SK-N-SH treated with all-trans-retinoic acid at 6 μM for 48 hours (cell line): ENCODE data around the gene LVRN.

Source experiments
- ATAC-seq: fragments of 200-7000 bp; cut with Tn5 transposase; 3 replicates; pipeline ENCODE4 v1.9.1; 2020; ENCODE audit warnings: mild to moderate bottlenecking, moderate library complexity
- BACH2 ChIP-seq: fragments of 250-450 bp; sonication (Bioruptor Pico); IDR thresholded peaks from 2 replicates; pipeline ENCODE4 v1.9.0; 2021; ENCODE audit warnings: mild to moderate bottlenecking, borderline replicate concordance
- CREB5 ChIP-seq: fragments of 250-450 bp; sonication (Bioruptor Pico); IDR thresholded peaks from 2 replicates; pipeline ENCODE4 v1.5.1; 2020; ENCODE audit warnings: low read depth, mild to moderate bottlenecking, moderate library complexity
- CSDC2 ChIP-seq: fragments of 250-450 bp; sonication (Bioruptor Pico); IDR thresholded peaks from 2 replicates; pipeline ENCODE4 v1.5.0; 2020; ENCODE audit warnings: mild to moderate bottlenecking, moderate library complexity
- CSRNP3 ChIP-seq: fragments of 250-450 bp; sonication (Bioruptor Pico); IDR thresholded peaks from 2 replicates; pipeline ENCODE4 v1.5.1; 2021; ENCODE audit warnings: mild to moderate bottlenecking, moderate library complexity
- ESRRG ChIP-seq: fragments of 250-450 bp; sonication (Bioruptor Pico); IDR thresholded peaks from 2 replicates; pipeline ENCODE4 v1.6.1; 2021; ENCODE audit warnings: mild to moderate bottlenecking
- GLIS3 ChIP-seq: fragments of 250-450 bp; sonication (Bioruptor Pico); IDR thresholded peaks from 2 replicates; pipeline ENCODE4 v1.5.0; 2020; ENCODE audit warnings: mild to moderate bottlenecking, moderate library complexity
- ISL1 ChIP-seq: fragments of 250-450 bp; sonication (Bioruptor Pico); IDR thresholded peaks from 2 replicates; pipeline ENCODE4 v2.1.2; 2022; ENCODE audit warnings: mild to moderate bottlenecking, moderate library complexity
- PATZ1 ChIP-seq: fragments of 250-450 bp; sonication (Bioruptor Pico); IDR thresholded peaks from 2 replicates; pipeline ENCODE4 v1.8.0; 2020; ENCODE audit warnings: mild to moderate bottlenecking, moderate library complexity, borderline replicate concordance
- POU6F1 ChIP-seq: fragments of 250-450 bp; sonication (Bioruptor Pico); IDR thresholded peaks from 2 replicates; pipeline ENCODE4 v1.8.0; 2021; ENCODE audit warnings: low read depth, mild to moderate bottlenecking, moderate library complexity, borderline replicate concordance
- RARB ChIP-seq: fragments of 250-450 bp; sonication (Bioruptor Pico); IDR thresholded peaks from 2 replicates; pipeline ENCODE4 v1.8.0; 2021; ENCODE audit warnings: mild to moderate bottlenecking, moderate library complexity
- SNAI2 ChIP-seq: fragments of 250-450 bp; sonication (Bioruptor Pico); IDR thresholded peaks from 2 replicates; pipeline ENCODE4 v1.5.0; 2020; ENCODE audit warnings: mild to moderate bottlenecking, moderate library complexity
- TCF4 ChIP-seq: fragments of 250-450 bp; sonication (Bioruptor Pico); IDR thresholded peaks from 2 replicates; pipeline ENCODE4 v1.8.0; 2021; ENCODE audit warnings: mild to moderate bottlenecking, moderate library complexity, borderline replicate concordance
- TOX ChIP-seq: fragments of 250-450 bp; sonication (Bioruptor Pico); IDR thresholded peaks from 2 replicates; pipeline ENCODE4 v1.8.0; 2021; ENCODE audit warnings: mild to moderate bottlenecking, moderate library complexity, borderline replicate concordance
- TSHZ2 ChIP-seq: fragments of 250-450 bp; sonication (Bioruptor Pico); IDR thresholded peaks from 2 replicates; pipeline ENCODE4 v1.5.0; 2020; ENCODE audit warnings: mild to moderate bottlenecking, moderate library complexity
- ZC3H10 ChIP-seq: fragments of 250-450 bp; sonication (Bioruptor Pico); IDR thresholded peaks from 2 replicates; pipeline ENCODE4 v1.5.1; 2021; ENCODE audit warnings: mild to moderate bottlenecking, moderate library complexity
- ZFP3 ChIP-seq: fragments of 250-450 bp; sonication (Bioruptor Pico); IDR thresholded peaks from 2 replicates; pipeline ENCODE4 v1.5.0; 2020; ENCODE audit warnings: mild to moderate bottlenecking, moderate library complexity
- ZFP30 ChIP-seq: fragments of 450-650 bp; formaldehyde crosslinking; IDR thresholded peaks from 2 replicates; pipeline ENCODE4 v1.5.0; 2022; ENCODE audit warnings: mild to moderate bottlenecking, moderate library complexity
- ZNF565 ChIP-seq: fragments of 450-650 bp; formaldehyde crosslinking; conservative IDR thresholded peaks from 2 replicates; pipeline ENCODE4 v1.5.0; 2020; ENCODE audit warnings: low read depth, mild to moderate bottlenecking, moderate library complexity
- ZNF70 ChIP-seq: fragments of 450-650 bp; formaldehyde crosslinking; IDR thresholded peaks from 2 replicates; pipeline ENCODE4 v1.5.0; 2020; ENCODE audit warnings: mild to moderate bottlenecking, moderate library complexity
- ZNF8 ChIP-seq: fragments of 450-650 bp; formaldehyde crosslinking; IDR thresholded peaks from 2 replicates; pipeline ENCODE4 v1.5.0; 2020; ENCODE audit warnings: mild to moderate bottlenecking, moderate library complexity

The LVRN gene

GRCh38 chr5:115939059-115939458, 23.2 kb upstream of the LVRN start:
- no peak for ATAC-seq
- TF ChIP-seq POU6F1 (CRISPR knock-in tag), result no peak

- TF ChIP-seq ISL1 (CRISPR knock-in tag) (no peak), ZFP3 (CRISPR knock-in tag) (no peak), PATZ1 (CRISPR knock-in tag) (no peak), TOX (CRISPR knock-in tag) (no peak), TCF4 (CRISPR knock-in tag) (no peak), POU6F1 (CRISPR knock-in tag) (no peak), CSDC2 (CRISPR knock-in tag) (no peak), ZC3H10 (no peak), TSHZ2 (CRISPR knock-in tag) (no peak), ZNF70 (CRISPR knock-in tag) (no peak), ZNF8 (CRISPR knock-in tag) (no peak), ZFP30 (no peak), GLIS3 (CRISPR knock-in tag) (no peak), ESRRG (CRISPR knock-in tag) (no peak)
- ATAC-seq, result no peak
These were observed 22.0 kb upstream of the LVRN start for GRCh38 chr5:115940080-115940810.

GRCh38 chr5:115941051-115941675, 21.1 kb upstream of the LVRN start:
- peak; percentile 75 for ATAC-seq
- no peak for TF ChIP-seq ESRRG (CRISPR knock-in tag)
- no peak for TF ChIP-seq BACH2 (CRISPR knock-in tag)
- no peak for TF ChIP-seq TSHZ2 (CRISPR knock-in tag)
- TF ChIP-seq ZC3H10, result no peak
- no peak for TF ChIP-seq CSRNP3 (CRISPR knock-in tag)
- TF ChIP-seq SNAI2 (CRISPR knock-in tag), result no peak
- TF ChIP-seq ISL1 (CRISPR knock-in tag), result no peak
- no peak for TF ChIP-seq TCF4 (CRISPR knock-in tag)
- TF ChIP-seq ZNF70 (CRISPR knock-in tag), result no peak
- TF ChIP-seq CREB5, result no peak
- TF ChIP-seq CSDC2 (CRISPR knock-in tag), result no peak
- no peak for TF ChIP-seq ZNF565 (CRISPR knock-in tag)
- TF ChIP-seq RARB, result no peak
- TF ChIP-seq ZNF8 (CRISPR knock-in tag), result no peak
- no peak for TF ChIP-seq PATZ1 (CRISPR knock-in tag)
